Non-pigmented ciliary epithelial cell (primary cell): ENCODE results near the gene CHEK2.
"Not testable (repeated sequence)": the region's sequence is repeated elsewhere in the genome, so short reads cannot be mapped to it uniquely, and the experiment has no call there.

Experiments used
- DNase-seq: peaks from one replicate; pipeline ENCODE4 v3.0.0-alpha.2; 2010; ENCODE audit warnings: low read depth

The CHEK2 gene

GRCh38 chr22:28741200-28741784, 328 bp downstream of the CHEK2 start:
- DNase-seq: no peak

DNA sequence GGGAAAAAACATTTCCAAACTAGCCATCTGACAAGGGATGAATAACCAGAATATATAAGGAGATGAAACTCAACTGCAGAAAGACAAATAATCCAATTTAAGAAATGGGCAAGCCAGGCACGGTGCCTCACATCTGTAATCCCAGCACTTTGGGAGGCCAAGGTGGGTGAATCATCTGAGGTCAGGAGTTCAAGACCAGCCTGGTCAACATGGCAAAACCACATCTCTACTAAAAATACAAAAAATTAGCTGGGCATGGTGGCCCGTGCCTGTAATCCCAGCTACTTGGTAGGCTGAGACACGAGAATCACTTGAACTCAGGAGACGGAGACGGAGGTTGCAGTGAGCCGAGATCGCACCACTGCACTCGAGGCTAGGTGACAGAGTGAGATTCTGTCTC, 2.7 kb downstream of the CHEK2 start:
- not testable (repeated sequence) for DNase-seq

DNA sequence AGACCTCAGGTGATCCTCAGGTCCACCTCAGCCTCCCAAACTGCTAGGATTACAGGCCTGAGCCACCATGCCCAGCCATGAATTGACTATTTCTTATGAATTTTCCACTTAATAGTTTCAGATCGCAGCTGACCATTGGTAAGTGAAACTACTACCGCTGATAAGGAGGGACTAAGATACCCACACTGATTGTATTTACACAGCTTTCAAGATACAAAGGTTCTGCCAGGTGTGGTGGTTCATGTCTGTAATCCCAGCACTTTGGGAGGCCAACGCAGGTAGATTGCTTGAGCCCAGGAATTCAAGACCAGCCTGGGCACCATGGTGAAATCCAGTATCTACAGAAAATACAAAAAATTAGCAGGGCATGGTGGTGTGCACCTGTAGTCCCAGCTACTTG, 3.9 kb downstream of the CHEK2 start:
- DNase-seq: no peak

DNA sequence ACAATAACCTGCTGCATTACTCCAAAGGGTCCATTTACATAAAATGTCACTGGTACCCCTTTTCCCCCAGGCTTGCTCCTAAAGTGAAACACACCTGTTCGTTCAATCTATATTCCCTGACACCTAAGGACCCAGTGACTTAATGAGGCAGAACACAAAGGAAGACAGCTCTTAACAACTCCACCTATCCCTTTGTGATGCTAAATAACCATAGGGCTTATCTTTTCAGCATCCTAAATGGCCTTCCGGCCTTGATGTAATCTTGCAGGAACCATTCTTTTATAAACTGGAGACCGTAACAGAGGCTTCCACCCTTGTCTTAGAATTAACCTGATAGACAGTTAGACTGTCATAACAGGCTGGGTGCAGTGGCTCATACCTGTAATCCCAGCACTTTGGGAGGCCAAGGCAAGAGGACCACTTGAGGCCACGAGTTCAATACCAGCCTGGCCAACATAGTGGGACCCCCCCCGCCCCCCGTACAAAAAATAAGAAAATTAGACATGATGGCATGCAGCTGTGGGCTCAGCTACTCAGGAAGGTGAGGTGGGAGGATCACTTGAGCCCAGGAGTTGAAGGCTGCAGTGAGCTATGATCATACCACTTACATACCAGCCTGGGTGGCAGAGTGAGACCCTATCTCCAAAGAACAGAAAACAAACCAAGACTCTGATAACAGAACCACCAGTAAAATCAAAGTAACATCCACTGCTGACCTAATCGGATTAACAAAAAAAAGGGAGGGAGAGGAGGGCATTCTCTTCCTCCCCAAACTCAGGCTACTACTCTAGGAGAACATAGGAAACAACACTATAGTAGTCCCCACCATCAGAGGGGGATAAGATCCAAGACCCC, 5.1 kb downstream of the CHEK2 start:
- DNase-seq: no peak

GRCh38 chr22:28734393-28734792, 7.2 kb downstream of the CHEK2 start:
- DNase-seq: no peak

- no peak for DNase-seq
Observed at GRCh38 chr22:28730179-28730578, 11.4 kb downstream of the CHEK2 start.

- no peak for DNase-seq
Observed at GRCh38 chr22:28728621-28729313, 12.9 kb downstream of the CHEK2 start.

DNA sequence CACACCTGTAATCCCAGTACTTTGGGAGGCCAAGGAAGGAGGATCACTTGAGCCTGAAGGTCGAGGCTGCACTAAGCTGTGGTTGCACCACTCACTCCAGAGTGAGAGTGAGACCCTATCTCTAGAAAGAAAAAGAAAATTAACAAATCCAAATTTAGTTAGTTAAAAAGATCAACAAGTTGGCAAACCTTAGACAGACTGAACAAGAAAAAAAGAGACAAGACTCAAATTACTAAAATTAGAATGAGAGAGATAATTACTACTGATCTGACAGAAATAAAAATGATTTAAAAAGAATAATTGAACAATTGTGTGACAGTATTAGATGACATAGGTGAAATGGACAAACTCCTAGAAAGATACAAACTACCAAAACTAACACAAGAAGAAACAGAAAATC, 13.6 kb downstream of the CHEK2 start:
- DNase-seq: no peak

- no peak for DNase-seq
Observed at GRCh38 chr22:28718044-28718443, 23.6 kb downstream of the CHEK2 start.

- DNase-seq: peak; percentile 35
Observed at GRCh38 chr22:28716686-28717085, 24.9 kb downstream of the CHEK2 start.

- no peak for DNase-seq
Observed at GRCh38 chr22:28715611-28716010, 26.0 kb downstream of the CHEK2 start.

DNA sequence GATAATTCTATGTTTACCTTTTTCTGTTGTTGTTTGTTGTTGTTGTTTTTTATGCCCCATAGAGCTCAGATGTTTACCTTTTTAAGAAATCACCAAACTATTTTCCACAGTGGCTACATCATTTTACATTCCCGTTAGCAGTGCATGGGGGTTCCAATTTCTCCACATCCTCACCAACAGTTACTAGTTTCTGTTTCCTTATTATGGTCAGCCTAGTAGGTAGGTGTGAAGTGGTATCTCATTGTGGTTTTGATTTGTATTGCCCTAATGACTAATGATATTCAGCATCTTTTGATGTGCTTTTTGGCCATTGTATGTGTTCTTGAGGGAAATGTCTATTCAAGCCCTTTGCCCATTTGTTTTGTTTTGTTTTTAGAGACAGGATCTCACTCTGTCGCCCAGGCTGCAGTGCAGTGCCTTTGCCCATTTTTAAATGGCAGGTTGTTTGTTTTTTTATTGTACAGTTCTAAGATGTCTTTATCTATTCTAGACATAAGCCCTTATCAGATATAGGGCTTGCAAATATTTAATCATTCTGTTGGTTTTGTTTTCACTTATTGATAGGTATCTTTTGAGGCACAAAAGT, 27.5 kb downstream of the CHEK2 start:
- DNase-seq: no peak

DNA sequence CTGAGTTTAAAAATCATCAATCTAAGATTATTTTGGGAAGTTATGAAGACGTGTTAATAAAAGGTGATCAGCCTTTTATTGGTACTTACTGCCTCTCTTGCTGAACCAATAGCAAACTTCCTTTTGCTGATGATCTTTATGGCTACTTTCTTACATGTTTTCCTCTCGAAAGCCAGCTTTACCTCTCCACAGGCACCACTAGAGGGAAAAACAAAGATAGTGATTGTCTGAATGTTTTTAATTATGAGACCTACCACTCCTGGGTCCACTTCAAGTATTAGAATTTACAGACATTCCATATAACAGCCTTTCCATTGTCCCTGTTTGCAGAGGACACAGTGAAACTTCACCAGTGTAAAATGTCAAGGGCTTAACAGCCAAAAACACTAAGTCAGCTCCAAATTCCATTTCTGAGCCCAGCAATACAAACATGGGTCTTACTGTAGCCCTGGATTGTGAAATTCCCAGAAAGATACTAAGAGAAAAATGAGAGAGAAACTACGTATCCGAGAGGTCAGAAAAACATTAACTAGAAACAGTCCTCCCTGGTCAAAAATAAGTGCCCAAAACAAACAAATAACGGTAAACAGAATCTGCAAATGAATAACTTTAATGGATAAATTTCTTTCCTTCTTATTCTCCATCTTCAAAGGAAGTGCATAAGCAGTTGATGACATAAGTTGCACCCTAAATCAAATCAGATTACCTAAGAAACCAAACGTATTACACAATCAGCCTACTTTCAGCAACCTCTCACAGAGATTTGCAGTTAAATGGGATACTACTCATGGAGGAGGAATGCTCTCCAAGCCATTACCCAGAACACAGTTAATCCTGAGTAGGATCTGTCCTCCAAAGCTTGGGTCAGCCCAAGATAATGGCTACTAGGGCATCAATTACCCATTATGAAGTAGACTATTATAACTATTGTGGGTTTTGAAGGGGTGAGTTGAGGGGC, 29.5 kb downstream of the CHEK2 start:
- peak; percentile 96 for DNase-seq

- no peak for DNase-seq
Observed at GRCh38 chr22:28711341-28711740, 30.3 kb downstream of the CHEK2 start.

- peak; percentile 76 for DNase-seq
Observed at GRCh38 chr22:28710576-28711191, 30.9 kb downstream of the CHEK2 start.

DNA sequence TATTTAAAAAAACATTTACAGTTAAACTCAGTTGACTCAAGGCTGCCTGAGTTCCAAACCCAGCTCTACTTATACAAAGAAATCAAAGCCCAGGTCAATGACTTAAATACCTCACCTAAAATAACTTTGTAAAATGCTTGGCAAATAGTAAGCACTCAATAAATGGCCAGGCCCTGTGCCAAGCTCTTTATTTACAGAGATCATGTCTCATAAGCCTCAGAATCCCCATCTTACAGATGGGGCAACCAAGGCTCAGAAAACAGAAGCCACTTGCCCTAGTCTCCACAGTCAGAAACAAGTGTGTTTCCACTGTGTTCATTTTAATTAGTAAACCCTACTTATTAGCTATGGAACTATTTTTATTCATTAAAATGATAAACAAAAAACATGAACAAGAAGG, 31.5 kb downstream of the CHEK2 start:
- DNase-seq: no peak

GRCh38 chr22:28706845-28707244, 34.8 kb downstream of the CHEK2 start:
- DNase-seq: no peak

DNA sequence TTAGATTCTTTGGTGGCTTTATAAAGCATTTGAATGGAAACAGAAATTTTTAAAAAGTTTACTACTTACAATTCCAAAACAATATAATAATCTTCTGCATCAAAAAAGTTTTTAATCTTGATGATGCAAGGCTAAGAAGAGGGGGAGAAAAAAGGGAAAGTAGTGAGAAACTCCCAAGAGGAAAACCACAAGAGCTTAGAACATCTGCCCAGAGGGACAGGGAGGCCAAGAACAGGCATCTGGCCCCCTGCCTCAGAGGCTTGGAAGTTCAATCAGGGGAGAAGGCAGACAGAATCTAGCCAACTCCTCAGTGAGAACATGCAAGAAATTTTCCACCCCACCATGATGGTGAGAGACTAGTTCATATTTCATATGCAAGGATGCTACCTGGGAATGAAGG, 38.2 kb downstream of the CHEK2 start:
- no peak for DNase-seq

- DNase-seq: no peak
Observed at GRCh38 chr22:28702891-28703290, 38.7 kb downstream of the CHEK2 start.

DNA sequence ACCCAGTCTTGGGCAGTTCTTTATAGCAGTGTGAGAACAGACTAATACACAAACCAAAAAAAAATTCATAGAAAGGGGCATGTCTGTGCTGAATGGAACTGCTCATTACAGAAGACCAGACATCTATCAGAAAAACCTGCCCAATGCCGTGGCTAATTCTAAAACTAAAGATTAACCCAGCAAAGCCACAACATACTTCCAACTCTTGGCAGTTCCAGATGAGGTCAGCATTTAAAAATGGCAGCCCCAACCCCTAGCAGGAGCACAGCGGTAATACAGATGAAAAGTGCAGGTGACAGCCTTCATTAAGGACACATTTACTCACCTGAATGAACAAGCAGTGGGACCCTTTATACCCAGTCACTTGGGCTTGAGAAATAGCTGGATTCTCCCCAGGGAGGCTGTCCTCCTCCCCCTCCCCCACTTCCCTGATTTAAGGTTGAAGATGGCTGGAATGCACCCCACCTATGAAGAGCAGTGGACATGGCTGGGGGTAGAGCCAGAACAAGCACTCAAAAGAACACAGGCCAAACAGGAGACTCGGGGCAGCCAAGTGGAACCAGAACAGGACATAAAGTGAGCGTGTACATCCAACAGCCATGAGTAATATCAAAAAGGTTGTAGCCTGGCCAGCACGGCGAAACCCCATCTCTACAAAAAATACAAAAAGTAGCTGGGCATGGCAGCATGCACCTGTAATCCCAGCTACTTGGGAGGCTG, 48.4 kb downstream of the CHEK2 start:
- not testable (repeated sequence) for DNase-seq
